Measurements from ENCODE around the gene MSN. TPM values are rescaled to one million over a fixed set of nuclear protein-coding genes. Genes with fewer than 3 reads are reported as not detected.
"Not testable (repeated sequence)": the region's sequence is repeated elsewhere in the genome, so short reads cannot be mapped to it uniquely, and the experiment has no call there.

MSN gene
- total RNA-seq, 1 experiment from 2014 or later: 119 TPM

GRCh38 chrX:65635822-65636221 is 31.6 kb upstream of the MSN start:
- Histone ChIP-seq H3K9me2 (ENCODE audit: insufficient read depth) (no peaks in the 10 kb centered on the region), H3K27ac (ENCODE audit: low read depth, low read length) (no peak overlapping the region), H3K4me2 (ENCODE audit: low read length) (no peak overlapping the region), H3K9me3 (ENCODE audit: control insufficient read depth in 1 of 2, insufficient read depth in 1 of 2, low read depth in 1 of 2, low read length in 2 of 2) (no peaks in the 10 kb centered on the region), H3K4me1 (ENCODE audit: control insufficient read depth in 1 of 2, insufficient read depth in 2 of 2, low read length in 2 of 2) (peaks cover 0 to 9% of the 10 kb centered on the region in 2 experiments; a peak in 1 of 4 replicates), H3K4me3 (replicated peaks in 1 of 2; ENCODE audit: low read depth in 1 of 2, low read length in 2 of 2) (no peak overlapping the region), H3K27me3 (ENCODE audit: insufficient read depth, low read length) (no peaks in the 10 kb centered on the region), H3K9ac (ENCODE audit: low read length) (no peak overlapping the region), H2AFZ (ENCODE audit: low read depth, low read length, poor library complexity, severe bottlenecking) (no peak overlapping the region), H3K36me3 (ENCODE audit: control insufficient read depth in 1 of 2, insufficient read depth in 2 of 2, low read length in 2 of 2) (no peaks in the 10 kb centered on the region), H4K20me1 (ENCODE audit: insufficient read depth) (no peaks in the 10 kb centered on the region), H3K79me2 (ENCODE audit: insufficient read depth, low read length) (no peaks in the 10 kb centered on the region)
- no peak for TF ChIP-seq ELF1 (IDR thresholded peaks at IDR 0.05; ENCODE audit: borderline replicate concordance, low read depth)
- TF ChIP-seq RAD21 (IDR thresholded peaks at IDR 0.05; ENCODE audit: low read depth): 0 out of 2 replicates have a peak, but pooled peaks have one; percentile 4
- TF ChIP-seq CTCF (IDR thresholded peaks at IDR 0.05 in 2 of 3, conservative IDR thresholded peaks at IDR 0.05 in 1 of 3; ENCODE audit: borderline replicate concordance in 1 of 3, insufficient read depth in 1 of 3, low read depth in 2 of 3, low read length in 2 of 3): peak in 2 of 3 experiments; percentile 9 to 48; a peak in 1 of 6 replicates
- TF ChIP-seq TCF7L2 (IDR thresholded peaks at IDR 0.05; ENCODE audit: borderline replicate concordance, extremely low read depth, insufficient read depth, insufficient read length): no peak
- TF ChIP-seq SP1 (IDR thresholded peaks at IDR 0.05; ENCODE audit: low read depth): no peak
- no peak for TF ChIP-seq ZFX (IDR thresholded peaks at IDR 0.05)
- ChIA-PET RAD21 (ENCODE audit: low non-redundant PET in 1 of 2, low total read pairs in 2 of 2, uncharacterized antibody in 2 of 2, unreplicated experiment in 2 of 2) (no interaction called here), CTCF (no interaction called here), POLR2A (no interaction called here)
- intact Hi-C loops (cut with micrococcal nuclease): no loop called here
- ATAC-seq (no peak), DNase-seq (ENCODE audit: low read depth, low spot score) (no peak)
- BruUV-seq (replicated peaks): no TSS peak

DNA sequence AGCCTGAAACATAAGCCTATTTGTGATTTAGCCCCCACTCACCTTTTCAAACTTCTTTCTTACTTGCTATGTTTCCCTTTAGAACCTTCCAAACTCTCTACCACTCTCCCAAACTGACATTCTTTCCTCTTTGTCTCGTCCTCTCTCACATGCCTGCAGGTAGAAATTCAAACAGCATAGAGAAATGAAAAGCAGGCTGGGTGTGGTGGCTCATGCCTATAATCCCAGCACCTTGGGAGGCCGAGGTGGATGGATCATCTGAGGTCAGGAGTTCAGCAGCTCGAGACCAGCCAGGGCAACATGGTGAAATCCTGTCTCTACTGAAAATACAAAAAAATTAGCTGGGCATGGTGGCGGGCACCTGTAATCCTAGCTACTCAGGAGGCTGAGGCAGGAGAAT is 31.2 kb upstream of the MSN start:
- POLR2A ChIA-PET; BruUV-seq (replicated peaks); ATAC-seq: not testable (repeated sequence)

More for the DNA sequence above, 31.2 kb upstream of the MSN start:
- RAD21 ChIA-PET (ENCODE audit: low non-redundant PET in 1 of 2, low total read pairs in 2 of 2, uncharacterized antibody in 2 of 2, unreplicated experiment in 2 of 2); H3K9me2 ChIP-seq (ENCODE audit: insufficient read depth); intact Hi-C loops (cut with micrococcal nuclease); H2AFZ ChIP-seq (ENCODE audit: low read depth, low read length, poor library complexity, severe bottlenecking); DNase-seq (ENCODE audit: low read depth, low spot score); H3K4me3 ChIP-seq (replicated peaks in 1 of 2; ENCODE audit: low read depth in 1 of 2, low read length in 2 of 2); H3K4me2 ChIP-seq (ENCODE audit: low read length); H3K36me3 ChIP-seq (ENCODE audit: control insufficient read depth in 1 of 2, insufficient read depth in 2 of 2, low read length in 2 of 2); H3K4me1 ChIP-seq (ENCODE audit: control insufficient read depth in 1 of 2, insufficient read depth in 2 of 2, low read length in 2 of 2); H3K9ac ChIP-seq (ENCODE audit: low read length); H3K27ac ChIP-seq (ENCODE audit: low read depth, low read length); H3K27me3 ChIP-seq (ENCODE audit: insufficient read depth, low read length); H4K20me1 ChIP-seq (ENCODE audit: insufficient read depth); CTCF ChIA-PET; H3K79me2 ChIP-seq (ENCODE audit: insufficient read depth, low read length); H3K9me3 ChIP-seq (ENCODE audit: control insufficient read depth in 1 of 2, insufficient read depth in 1 of 2, low read depth in 1 of 2, low read length in 2 of 2): not testable (repeated sequence)
